Measurements from ENCODE around the gene CAMLG. TPM values are rescaled to one million over a fixed set of nuclear protein-coding genes. Genes with fewer than 3 reads are reported as not detected.

Gene CAMLG
- total and polyA plus RNA-seq, 9 of the 15 experiments (the other 6 are each of a cell fraction or from before 2014, with no cell fraction given) = 11.3 to 22.0 (median 16.3) TPM

- Histone ChIP-seq H3K36me3 (ENCODE audit: control insufficient read depth, insufficient read depth, low read length) (peaks cover 42% of the 10 kb centered on the region), H3K9me3 (replicated peaks; ENCODE audit: control insufficient read depth, insufficient read depth, low read depth, low read length) (no peaks in the 10 kb centered on the region), H3K27ac (ENCODE audit: extremely low read depth, low read depth, low read length) (no peak overlapping the region), H3K79me2 (ENCODE audit: control insufficient read depth, insufficient read depth, low read length) (no peaks in the 10 kb centered on the region), H2AFZ (ENCODE audit: low read depth, low read length) (no peak overlapping the region), H3K27me3 (ENCODE audit: control insufficient read depth in 2 of 2, insufficient read depth in 2 of 2, low read length in 2 of 2) (no peaks in the 10 kb centered on the region), H3K4me1 (replicated peaks in 1 of 2; ENCODE audit: control insufficient read depth in 2 of 2, insufficient read depth in 2 of 2, low read length in 2 of 2) (peaks cover 3 to 8% of the 10 kb centered on the region in 2 experiments; a peak in 3 of 5 replicates), H3K9ac (ENCODE audit: insufficient read depth in 1 of 2, low read depth in 2 of 2, low read length in 2 of 2) (no peak overlapping the region), H3K4me3 (no peak overlapping the region), H3K9me1 (ENCODE audit: control insufficient read depth, insufficient read depth, low read length) (no peaks in the 10 kb centered on the region), H4K20me1 (replicated peaks; ENCODE audit: control insufficient read depth, insufficient read depth, low read length) (no peaks in the 10 kb centered on the region), H3K4me2 (ENCODE audit: insufficient read depth, low read length) (no peak overlapping the region)
- no peak for ATAC-seq
- DNase-seq (ENCODE audit: extremely low read depth in 1 of 4, low spot score in 3 of 4) = no peak
- CTCF ChIA-PET (ENCODE audit: low intra/inter-chr PET ratio) = no interaction called here
- 83% methylated on average over 1 of the region's 1 CpG for WGBS (ENCODE audit: insufficient coverage, low coverage, missing lambda C conversion rate)
- intact Hi-C loops (cut with micrococcal nuclease) = no loop called here
- TF ChIP-seq MAFG (tag; conservative IDR thresholded peaks at IDR 0.05) (no peak), NCOR1 (IDR thresholded peaks at IDR 0.05) (no peak), AFF4 (CRISPR knock-in tag; IDR thresholded peaks at IDR 0.05) (no peak), THRAP3 (IDR thresholded peaks at IDR 0.05; ENCODE audit: borderline replicate concordance) (no peak)
- BruUV-seq (replicated peaks) = no TSS peak
- FAIRE-seq = no peak
- in situ Hi-C loops (cut with MboI) = no loop called here
- POLR2A ChIA-PET = interaction anchor here (1.1 kb wide), 1 partner anchor 9 kb away, joined by 3 read pairs; no protein-coding TSS in a partner anchor
Observed at GRCh38 chr5:134724872-134725271, 13.5 kb upstream of the CAMLG start.

Data from K562 (cell line).